ENCODE data around the gene LSM12. TPM values are rescaled to one million over a fixed set of nuclear protein-coding genes. Genes with fewer than 3 reads are reported as not detected.

Gene LSM12
- total and polyA plus RNA-seq, 12 donors, result 25.2 to 60.7 (median 42.3) TPM

- peak overlapping the region in 9 of 10 donors; percentile 79 to 94 (median 89) for H3K27ac ChIP-seq
- peaks cover 9 to 64% (median 36%) of the 10 kb centered on the region in 9 donors for H3K4me1 ChIP-seq
- intact Hi-C loops (cut with DNase I), result loop anchor here in 6 of 10 donors (1.0 to 5.0 kb wide), 6 partner anchors 27 to 58 kb away; partner anchors contain the start of genes HDAC5 (in 3 of the 6) and TMEM101 (in 2 of the 6)
- peaks cover 0 to 21% (median 0%) of the 10 kb centered on the region in 9 donors for H3K36me3 ChIP-seq
- peak overlapping the region; percentile 26 to 81 (median 70) for H3K4me3 ChIP-seq
- 18 to 28% methylated on average over 7 of the region's 7 CpGs for WGBS, 2 donors
- no peaks in the 10 kb centered on the region for H3K9me3 ChIP-seq
- H3K27me3 ChIP-seq, result no peaks in the 10 kb centered on the region
- ATAC-seq (peak in 3 of 8 donors; percentile 0 to 4 (median 0)), DNase-seq (no peak)
- TF ChIP-seq, protein P1, sequence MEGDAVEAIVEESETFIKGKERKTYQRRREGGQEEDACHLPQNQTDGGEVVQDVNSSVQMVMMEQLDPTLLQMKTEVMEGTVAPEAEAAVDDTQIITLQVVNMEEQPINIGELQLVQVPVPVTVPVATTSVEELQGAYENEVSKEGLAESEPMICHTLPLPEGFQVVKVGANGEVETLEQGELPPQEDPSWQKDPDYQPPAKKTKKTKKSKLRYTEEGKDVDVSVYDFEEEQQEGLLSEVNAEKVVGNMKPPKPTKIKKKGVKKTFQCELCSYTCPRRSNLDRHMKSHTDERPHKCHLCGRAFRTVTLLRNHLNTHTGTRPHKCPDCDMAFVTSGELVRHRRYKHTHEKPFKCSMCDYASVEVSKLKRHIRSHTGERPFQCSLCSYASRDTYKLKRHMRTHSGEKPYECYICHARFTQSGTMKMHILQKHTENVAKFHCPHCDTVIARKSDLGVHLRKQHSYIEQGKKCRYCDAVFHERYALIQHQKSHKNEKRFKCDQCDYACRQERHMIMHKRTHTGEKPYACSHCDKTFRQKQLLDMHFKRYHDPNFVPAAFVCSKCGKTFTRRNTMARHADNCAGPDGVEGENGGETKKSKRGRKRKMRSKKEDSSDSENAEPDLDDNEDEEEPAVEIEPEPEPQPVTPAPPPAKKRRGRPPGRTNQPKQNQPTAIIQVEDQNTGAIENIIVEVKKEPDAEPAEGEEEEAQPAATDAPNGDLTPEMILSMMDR (IDR thresholded peaks at IDR 0.05), result no peak
Measured at GRCh38 chr17:44069974-44070454, 3.5 kb upstream of the LSM12 start.

- H3K36me3 ChIP-seq, result peaks cover 0 to 23% (median 2%) of the 10 kb centered on the region in 9 donors
- intact Hi-C loops (cut with DNase I), result loop anchor here in 2 of 10 donors (2.0 to 5.0 kb wide), 2 partner anchors 43 to 55 kb away; partner anchors contain the start of gene HDAC5 (in 1 of the 2)
- 87 to 88% methylated on average over 9 of the region's 9 CpGs for WGBS, 2 donors
- ATAC-seq (no peak), DNase-seq (no peak)
- peaks cover 9 to 62% (median 40%) of the 10 kb centered on the region in 9 donors for H3K4me1 ChIP-seq
- TF ChIP-seq, protein P1 (IDR thresholded peaks at IDR 0.05), result no peak
- no peak overlapping the region for H3K4me3 ChIP-seq
- no peaks in the 10 kb centered on the region for H3K9me3 ChIP-seq
- peak overlapping the region in 6 of 10 donors; percentile 92 to 96 (median 94) for H3K27ac ChIP-seq
- H3K27me3 ChIP-seq, result no peaks in the 10 kb centered on the region
Measured at GRCh38 chr17:44067545-44067940, 1.1 kb upstream of the LSM12 start.

DNA sequence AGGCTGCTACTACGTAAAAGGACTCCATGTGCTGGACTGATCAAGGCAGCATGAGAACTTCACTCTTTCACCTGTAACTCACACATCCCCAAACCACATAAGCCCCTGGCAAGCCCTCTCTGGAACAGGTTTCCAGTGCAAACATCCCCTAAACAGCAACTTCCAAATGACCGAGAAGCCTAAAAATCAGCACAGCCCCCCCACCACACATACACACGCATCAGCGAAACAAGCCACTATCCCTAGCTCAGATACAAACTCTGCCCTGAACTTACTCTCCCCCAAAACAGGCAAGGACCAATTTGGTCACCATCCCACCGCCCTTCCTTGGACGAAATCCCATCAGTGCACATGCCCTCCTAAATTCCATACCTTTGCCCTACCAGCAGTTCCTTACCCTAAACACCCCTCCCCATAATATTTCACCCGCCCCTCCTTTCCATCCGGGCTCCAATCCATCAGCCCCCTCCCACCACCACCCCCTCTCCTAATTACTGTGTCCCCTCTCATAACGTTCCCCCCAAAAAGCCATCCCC lies 735 bp downstream of the LSM12 start:
- H3K4me3 ChIP-seq, result peak overlapping the region; percentile 74 to 91 (median 78)
- intact Hi-C loops (cut with DNase I), result loop anchor here in 2 of 10 donors (2.0 to 5.0 kb wide), 2 partner anchors 45 to 57 kb away; partner anchors contain the start of gene HDAC5 (in 1 of the 2)
- no peak for DNase-seq
- ATAC-seq, result no peak
- H3K27ac ChIP-seq, result peak overlapping the region; percentile 87 to 96 (median 94)
- H3K36me3 ChIP-seq, result peaks cover 0 to 41% (median 5%) of the 10 kb centered on the region in 9 donors
- TF ChIP-seq, protein P1 (IDR thresholded peaks at IDR 0.05), result no peak
- WGBS, 2 donors, result 2 to 5% methylated on average over 9 of the region's 9 CpGs
- no peaks in the 10 kb centered on the region for H3K9me3 ChIP-seq
- H3K27me3 ChIP-seq, result no peaks in the 10 kb centered on the region
- H3K4me1 ChIP-seq, result peaks cover 4 to 51% (median 30%) of the 10 kb centered on the region in 9 donors

- ATAC-seq, result no peak
- Histone ChIP-seq H3K4me1 (peaks cover 4 to 55% (median 31%) of the 10 kb centered on the region in 9 donors), H3K36me3 (peaks cover 0 to 58% (median 5%) of the 10 kb centered on the region in 9 donors), H3K4me3 (no peak overlapping the region), H3K27me3 (no peaks in the 10 kb centered on the region), H3K9me3 (no peaks in the 10 kb centered on the region), H3K27ac (no peak overlapping the region)
- DNase-seq, result no peak
- 66 to 77% methylated on average over 10 of the region's 10 CpGs for WGBS, 2 donors
- TF ChIP-seq, protein P1 (IDR thresholded peaks at IDR 0.05), result no peak
- intact Hi-C loops (cut with DNase I), result no loop called here
Measured at GRCh38 chr17:44063704-44064639, 2.5 kb downstream of the LSM12 start.
